Glutamatergic neuron (in vitro differentiated cells): Measurements from ENCODE around the gene SPRY4. TPM values are rescaled to one million over a fixed set of nuclear protein-coding genes. Genes with fewer than 3 reads are reported as not detected.
"Not testable (repeated sequence)": the region's sequence is repeated elsewhere in the genome, so short reads cannot be mapped to it uniquely, and the experiment has no call there.

Source experiments
- DNase-seq: peaks from one replicate; pipeline ENCODE4 v3.0.0; 2022
- H3K27ac Mint-ChIP-seq: one replicate; pipeline ENCODE4 v1.8.0; 2020; ENCODE audit warnings: mild to moderate bottlenecking, mixed read lengths, inconsistent platforms; ENCODE audit not compliant: unreplicated experiment
- H3K27me3 Mint-ChIP-seq: one replicate; pipeline ENCODE4 v1.8.0; 2020; ENCODE audit warnings: mild to moderate bottlenecking, moderate library complexity, mixed read lengths, inconsistent platforms; ENCODE audit not compliant: unreplicated experiment
- H3K36me3 Mint-ChIP-seq: one replicate; pipeline ENCODE4 v1.8.0; 2020; ENCODE audit warnings: mild to moderate bottlenecking, mixed read lengths, inconsistent platforms; ENCODE audit not compliant: unreplicated experiment
- H3K4me1 Mint-ChIP-seq: one replicate; pipeline ENCODE4 v1.8.0; 2020; ENCODE audit warnings: mild to moderate bottlenecking, low read depth, mixed read lengths, inconsistent platforms; ENCODE audit not compliant: unreplicated experiment
- H3K4me3 Mint-ChIP-seq: one replicate; pipeline ENCODE4 v1.8.0; 2020; ENCODE audit warnings: mild to moderate bottlenecking, mixed read lengths, inconsistent platforms; ENCODE audit not compliant: unreplicated experiment
- H3K9me3 Mint-ChIP-seq: one replicate; pipeline ENCODE4 v1.8.0; 2020; ENCODE audit warnings: mild to moderate bottlenecking, moderate library complexity, mixed read lengths, inconsistent platforms; ENCODE audit not compliant: unreplicated experiment
- CTCF ChIP-seq: fragments of 200-600 bp; sonication (generic); IDR thresholded peaks from one replicate; pipeline ENCODE4 v1.5.0; 2021; ENCODE audit not compliant: partially characterized antibody, unreplicated experiment
- total RNA-seq: library from RNA; stranded (reverse); fragmentation: NEBNext Ultra II Directional; extraction: Animal tissue kit (Norgen Biotek cat#: 25700); gene quantifications from one replicate; pipeline ENCODE4 v1.2.1, GENCODE V29; 2021; ENCODE audit not compliant: unreplicated experiment

SPRY4 gene
- total RNA-seq, 1 donor from 2014 or later = 12.5 TPM

- DNase-seq = no peak
- no peaks in the 10 kb centered on the region for H3K4me1 Mint-ChIP-seq
- no peaks in the 10 kb centered on the region for H3K36me3 Mint-ChIP-seq
- H3K27me3 Mint-ChIP-seq = peaks cover 3% of the 10 kb centered on the region
- no peak for TF ChIP-seq CTCF
- H3K27ac Mint-ChIP-seq = no peak overlapping the region
- H3K9me3 Mint-ChIP-seq = no peaks in the 10 kb centered on the region
- no peak overlapping the region for H3K4me3 Mint-ChIP-seq
Observed at GRCh38 chr5:142303565-142303964, 21.3 kb downstream of the SPRY4 start.

GRCh38 chr5:142301540-142301939 is 23.3 kb downstream of the SPRY4 start:
- DNase-seq = no peak
- Mint-ChIP-seq H3K9me3 (no peaks in the 10 kb centered on the region), H3K4me1 (peaks cover under 1% of the 10 kb centered on the region), H3K27ac (no peak overlapping the region), H3K27me3 (peaks cover 3% of the 10 kb centered on the region), H3K4me3 (no peak overlapping the region), H3K36me3 (no peaks in the 10 kb centered on the region)
- TF ChIP-seq CTCF = no peak

GRCh38 chr5:142300677-142301076 is 24.1 kb downstream of the SPRY4 start:
- no peak for DNase-seq
- no peak overlapping the region for H3K4me3 Mint-ChIP-seq
- no peak overlapping the region for H3K27ac Mint-ChIP-seq
- TF ChIP-seq CTCF = no peak
- H3K9me3 Mint-ChIP-seq = peaks cover 2% of the 10 kb centered on the region
- peaks cover 3% of the 10 kb centered on the region for H3K27me3 Mint-ChIP-seq
- H3K36me3 Mint-ChIP-seq = no peaks in the 10 kb centered on the region
- H3K4me1 Mint-ChIP-seq = peaks cover 9% of the 10 kb centered on the region

GRCh38 chr5:142298789-142299188 is 26.0 kb downstream of the SPRY4 start:
- H3K27me3 Mint-ChIP-seq = peaks cover 3% of the 10 kb centered on the region
- H3K9me3 Mint-ChIP-seq = peaks cover 2% of the 10 kb centered on the region
- H3K27ac Mint-ChIP-seq = no peak overlapping the region
- DNase-seq = no peak
- H3K36me3 Mint-ChIP-seq = no peaks in the 10 kb centered on the region
- H3K4me3 Mint-ChIP-seq = no peak overlapping the region
- H3K4me1 Mint-ChIP-seq = peaks cover 13% of the 10 kb centered on the region
- no peak for TF ChIP-seq CTCF

GRCh38 chr5:142297786-142298185 is 27.0 kb downstream of the SPRY4 start:
- H3K27me3 Mint-ChIP-seq, DNase-seq, H3K4me3 Mint-ChIP-seq, H3K36me3 Mint-ChIP-seq, H3K9me3 Mint-ChIP-seq, H3K27ac Mint-ChIP-seq: not testable (repeated sequence)
- H3K4me1 Mint-ChIP-seq = peaks cover 13% of the 10 kb centered on the region
